ENCODE results near the gene POLN.
"Not testable (repeated sequence)": the region's sequence is repeated elsewhere in the genome, so short reads cannot be mapped to it uniquely, and the experiment has no call there.

DNA sequence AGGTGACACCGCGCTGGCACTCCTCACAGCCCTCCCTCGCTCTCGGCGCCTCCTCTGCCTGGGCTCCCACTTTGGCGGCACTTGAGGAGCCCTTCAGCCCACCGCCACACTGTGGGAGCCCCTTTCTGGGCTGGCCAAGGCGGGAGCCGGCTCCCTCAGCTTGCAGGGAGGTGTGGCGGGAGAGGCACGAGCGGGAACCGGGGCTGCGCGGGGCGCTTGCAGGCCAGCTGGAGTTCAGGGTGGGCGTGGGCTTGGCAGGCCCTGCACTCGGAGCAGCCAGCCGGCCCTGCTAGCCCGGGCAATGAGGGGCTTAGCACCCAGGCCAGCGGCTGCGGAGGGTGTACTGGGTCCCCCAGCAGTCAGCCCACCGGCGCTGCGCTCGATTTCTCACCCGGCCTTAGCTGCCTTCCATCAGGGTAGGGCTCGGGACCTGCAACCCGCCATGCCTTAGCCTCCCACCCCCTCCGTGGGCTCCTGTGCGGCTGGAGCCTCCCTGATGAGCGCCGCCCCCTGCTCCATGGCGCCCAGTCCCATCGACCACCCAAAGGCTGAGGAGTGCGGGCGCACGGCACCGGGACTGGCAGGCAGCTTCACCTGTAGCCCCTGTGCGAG lies 80.7 kb downstream of the POLN start:
- TF ChIP-seq CTCF (conservative IDR thresholded peaks at IDR 0.05); EZH2 (IDR thresholded peaks at IDR 0.05; ENCODE audit: low read depth): not testable (repeated sequence)

Measured in PC-9 (cell line).